ES-I3 (cell line): ENCODE measurements around the gene CMIP.

Experiments used
- H3K36me3 ChIP-seq: 2 replicates; pipeline ENCODE4 v1.6.1; 2013; ENCODE audit warnings: mild to moderate bottlenecking, low read length, control low read depth, moderate library complexity; ENCODE audit not compliant: insufficient read depth
- H3K4me1 ChIP-seq: 2 replicates; pipeline ENCODE4 v1.6.1; 2013; ENCODE audit warnings: mild to moderate bottlenecking, control low read depth, low read length; ENCODE audit not compliant: insufficient read depth
- H3K9ac ChIP-seq: 2 replicates; pipeline ENCODE4 v1.6.1; 2013; ENCODE audit warnings: low read depth, mild to moderate bottlenecking, low read length, moderate library complexity
- H3K9me3 ChIP-seq: 2 replicates; pipeline ENCODE4 v1.6.1; 2013; ENCODE audit warnings: mild to moderate bottlenecking, low read length, moderate library complexity; ENCODE audit not compliant: control insufficient read depth, insufficient read depth

CMIP gene

DNA sequence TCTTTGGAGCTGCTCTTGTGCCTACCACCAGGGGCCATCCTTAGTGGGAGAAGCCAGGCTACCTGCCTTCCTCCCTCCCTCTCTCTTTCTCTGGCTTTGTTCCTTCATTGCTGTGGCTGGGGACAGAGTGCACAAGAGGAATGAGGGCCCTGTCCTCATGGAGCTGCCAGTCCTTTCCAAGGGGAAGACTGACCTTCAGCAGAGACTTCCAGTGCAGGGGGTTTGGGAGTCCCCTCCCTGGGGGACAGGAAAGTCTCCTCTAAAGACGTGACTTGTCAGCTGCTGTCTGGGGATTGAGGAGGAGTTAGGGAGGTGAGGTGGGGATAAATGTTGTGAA, 108.1 kb downstream of the CMIP start:
- Histone ChIP-seq H3K9me3 (no peaks in the 10 kb centered on the region; the same call in 1 of the 2 replicates), H3K4me1 (peaks cover 6% of the 10 kb centered on the region), H3K36me3 (no peaks in the 10 kb centered on the region), H3K9ac (no peak overlapping the region)

DNA sequence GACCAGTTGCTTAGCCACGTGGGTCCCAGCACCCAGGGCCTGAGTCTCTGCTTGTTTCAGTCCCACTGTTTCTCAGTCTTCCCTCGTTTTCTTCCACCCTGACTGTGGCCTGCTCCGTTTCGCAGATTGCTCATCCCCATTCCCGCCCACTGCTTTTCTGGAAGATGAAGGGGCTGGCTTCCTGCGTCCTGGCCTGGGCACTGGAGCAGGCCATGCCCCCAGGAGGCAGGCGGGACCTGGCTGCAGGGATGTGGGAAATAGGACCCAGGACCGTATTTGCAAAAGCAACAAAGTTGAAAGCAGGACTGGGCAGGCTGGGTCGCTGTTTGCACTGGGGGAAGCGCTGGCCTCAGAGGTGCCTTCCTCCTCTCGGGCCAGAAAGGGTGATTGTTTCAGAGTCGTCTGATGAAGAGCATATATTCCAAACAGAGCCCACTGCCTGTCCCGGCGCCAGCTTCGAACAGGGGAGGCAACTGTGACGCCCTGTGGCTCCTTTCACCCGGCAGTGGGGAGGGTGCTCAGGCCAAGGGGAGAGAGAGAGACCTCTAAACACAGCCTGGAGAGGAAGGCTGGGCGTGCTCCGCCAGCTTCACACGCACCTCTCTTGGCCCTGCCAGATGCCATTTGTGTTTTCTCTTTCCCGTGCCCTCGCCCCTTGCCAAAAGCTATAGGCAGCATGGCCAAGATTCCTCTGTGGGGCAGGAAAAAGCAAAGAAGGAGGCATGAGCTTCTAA, 108.6 kb downstream of the CMIP start:
- Histone ChIP-seq H3K9me3 (no peaks in the 10 kb centered on the region; the same call in 1 of the 2 replicates), H3K9ac (no peak overlapping the region), H3K36me3 (no peaks in the 10 kb centered on the region), H3K4me1 (peaks cover 6% of the 10 kb centered on the region)

DNA sequence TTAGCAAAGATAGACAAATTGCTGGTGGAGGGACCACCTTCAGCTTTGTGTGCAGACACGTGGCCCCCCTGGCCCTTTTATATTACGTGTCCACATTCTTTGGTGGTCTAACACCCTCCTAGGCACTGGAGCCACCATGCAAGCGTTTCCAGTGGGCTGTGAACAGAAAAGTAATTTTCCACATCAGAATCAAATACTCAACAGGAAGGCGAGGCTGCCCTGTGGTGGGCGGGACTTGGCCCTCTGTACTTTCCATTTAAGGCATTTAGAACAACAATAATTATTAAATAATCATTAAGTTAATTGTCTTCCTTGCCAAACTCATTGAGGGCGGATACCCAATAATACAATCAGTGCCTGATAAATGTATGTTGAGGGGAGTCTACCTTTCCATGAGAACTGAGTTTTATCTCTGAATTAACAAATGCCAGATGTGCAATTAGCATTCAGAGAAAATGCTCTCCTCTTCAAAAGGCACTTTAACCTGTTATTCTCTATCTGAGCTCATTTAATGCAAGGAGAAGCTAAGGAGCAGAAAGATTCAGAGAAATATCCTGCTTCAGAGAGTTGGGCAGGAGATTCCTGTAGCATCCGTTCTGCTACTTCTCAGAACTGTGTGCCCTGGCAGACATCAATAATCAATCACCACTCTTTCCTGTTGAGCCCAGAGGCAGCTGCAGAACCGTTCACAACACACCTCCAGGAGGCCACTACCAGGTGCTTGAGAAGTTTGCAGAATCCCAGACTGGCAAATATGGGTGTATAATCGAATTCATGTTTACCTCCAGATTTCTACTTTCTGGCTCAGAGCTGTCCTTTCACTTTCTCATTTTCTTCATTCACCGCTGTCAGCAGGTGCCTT, 109.4 kb downstream of the CMIP start:
- H3K4me1 ChIP-seq = peaks cover 6% of the 10 kb centered on the region
- H3K36me3 ChIP-seq = no peaks in the 10 kb centered on the region
- no peaks in the 10 kb centered on the region; the same call in 1 of the 2 replicates for H3K9me3 ChIP-seq
- H3K9ac ChIP-seq = no peak overlapping the region

- peaks cover 6% of the 10 kb centered on the region for H3K4me1 ChIP-seq
- H3K36me3 ChIP-seq = no peaks in the 10 kb centered on the region
- H3K9me3 ChIP-seq = no peaks in the 10 kb centered on the region; the same call in 1 of the 2 replicates
- no peak overlapping the region for H3K9ac ChIP-seq
These were observed 110.4 kb downstream of the CMIP start for GRCh38 chr16:81554979-81555378.

- Histone ChIP-seq H3K9ac (no peak overlapping the region), H3K4me1 (peaks cover 6% of the 10 kb centered on the region), H3K36me3 (no peaks in the 10 kb centered on the region), H3K9me3 (no peaks in the 10 kb centered on the region; the same call in 1 of the 2 replicates)
These were observed 111.1 kb downstream of the CMIP start for GRCh38 chr16:81555660-81556059.

GRCh38 chr16:81556715-81557284, 112.2 kb downstream of the CMIP start:
- no peaks in the 10 kb centered on the region for H3K4me1 ChIP-seq
- no peaks in the 10 kb centered on the region for H3K36me3 ChIP-seq
- no peak overlapping the region for H3K9ac ChIP-seq
- H3K9me3 ChIP-seq = no peaks in the 10 kb centered on the region; the same call in 1 of the 2 replicates

DNA sequence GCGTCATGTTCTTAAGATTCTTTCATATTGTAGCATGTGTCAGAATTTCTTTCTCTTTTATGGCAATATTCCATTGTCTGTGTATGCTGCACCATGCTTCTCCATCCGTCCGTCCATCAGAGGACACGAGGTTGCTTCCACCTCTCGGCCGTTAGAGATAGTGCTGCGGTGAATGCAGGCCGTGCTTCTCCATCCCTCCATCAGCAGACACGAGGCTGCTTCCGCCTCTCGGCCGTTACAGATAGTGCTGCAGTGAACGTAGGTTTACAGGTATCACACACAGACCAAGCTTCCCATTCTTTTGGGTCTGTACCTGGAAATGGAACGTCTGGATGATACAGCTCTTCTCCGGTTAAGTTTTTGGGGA, 113.5 kb downstream of the CMIP start:
- Histone ChIP-seq H3K36me3 (no peaks in the 10 kb centered on the region), H3K4me1 (no peaks in the 10 kb centered on the region), H3K9me3 (no peaks in the 10 kb centered on the region; the same call in 1 of the 2 replicates), H3K9ac (no peak overlapping the region)

- no peaks in the 10 kb centered on the region for H3K4me1 ChIP-seq
These were observed 114.0 kb downstream of the CMIP start for GRCh38 chr16:81558444-81559175.

DNA sequence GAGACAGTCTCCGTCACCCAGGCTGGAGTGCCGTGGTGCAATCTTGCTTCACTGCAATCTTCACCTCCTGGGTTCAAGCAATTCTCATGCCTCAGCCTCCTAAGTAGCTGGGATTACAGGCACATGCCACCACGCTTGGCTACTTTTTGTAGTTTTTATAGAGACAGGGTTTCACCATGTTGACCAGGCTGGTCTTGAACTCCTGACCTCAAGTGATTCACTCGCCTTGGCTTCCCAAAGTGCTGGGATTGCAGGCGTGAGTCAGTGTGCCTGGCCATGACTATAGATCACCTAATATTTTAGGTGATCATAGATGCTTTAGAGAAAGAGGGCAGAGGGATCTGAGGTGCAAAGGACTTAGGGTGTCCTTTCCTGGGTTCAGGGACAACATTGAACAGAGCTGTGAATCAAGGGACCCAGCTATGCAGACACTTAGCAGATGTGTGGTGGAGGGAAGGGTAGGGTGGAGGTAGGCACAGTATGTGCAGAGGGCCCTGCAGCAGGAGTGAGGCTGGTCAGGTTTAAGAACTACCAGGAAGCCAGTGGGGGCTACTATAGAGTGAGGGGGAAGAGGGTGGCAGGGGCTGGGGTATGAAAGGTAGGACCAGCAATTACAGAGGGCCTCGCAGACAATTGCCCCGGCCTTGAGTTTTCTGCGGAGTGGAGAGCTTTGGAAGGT, 116.5 kb downstream of the CMIP start:
- Histone ChIP-seq H3K36me3 (no peaks in the 10 kb centered on the region), H3K9me3 (no peaks in the 10 kb centered on the region), H3K9ac (no peak overlapping the region), H3K4me1 (no peaks in the 10 kb centered on the region)

More at GRCh38 chr16:81558444-81559175, 114.0 kb downstream of the CMIP start:
- no peaks in the 10 kb centered on the region for H3K36me3 ChIP-seq
- no peaks in the 10 kb centered on the region; the same call in 1 of the 2 replicates for H3K9me3 ChIP-seq
- no peak overlapping the region for H3K9ac ChIP-seq

DNA sequence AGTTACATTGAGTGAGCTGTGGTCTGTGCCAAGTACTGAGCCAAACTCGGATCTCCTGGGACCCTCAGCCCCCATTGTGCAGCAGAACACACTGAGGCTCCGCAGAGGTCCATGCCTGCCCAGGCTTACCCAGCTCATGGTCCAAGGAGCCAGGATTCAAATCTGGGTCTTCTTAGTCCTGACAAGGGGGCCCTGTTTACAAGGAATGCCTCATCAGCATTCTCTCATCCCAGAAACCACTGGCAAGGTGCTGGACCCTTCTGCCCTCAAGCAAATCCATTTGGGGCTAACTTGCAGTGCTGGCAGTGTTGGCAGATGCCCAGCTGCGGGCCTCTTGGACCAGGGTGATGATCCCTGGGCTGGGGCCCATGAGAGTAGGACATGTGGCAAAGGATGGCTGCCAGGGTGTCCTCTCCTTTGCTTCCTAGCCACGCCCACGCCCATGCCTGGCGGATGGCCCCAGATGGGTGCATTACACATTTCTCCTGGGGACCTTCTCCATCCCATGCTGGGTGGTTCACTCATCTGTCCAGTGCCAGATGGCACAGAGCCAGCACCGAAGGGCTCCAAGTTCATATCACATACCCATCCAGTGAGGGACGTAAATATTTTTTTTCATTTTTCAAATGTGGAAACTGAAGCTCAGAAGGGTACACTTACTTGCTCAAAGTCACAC, 117.7 kb downstream of the CMIP start:
- Histone ChIP-seq H3K36me3 (no peaks in the 10 kb centered on the region), H3K9me3 (no peaks in the 10 kb centered on the region), H3K4me1 (no peaks in the 10 kb centered on the region), H3K9ac (no peak overlapping the region)

- H3K9ac ChIP-seq = no peak overlapping the region
- H3K4me1 ChIP-seq = peaks cover 3% of the 10 kb centered on the region
- H3K36me3 ChIP-seq = no peaks in the 10 kb centered on the region
- H3K9me3 ChIP-seq = no peaks in the 10 kb centered on the region
These were observed 118.3 kb downstream of the CMIP start for GRCh38 chr16:81562926-81563325.

- Histone ChIP-seq H3K9me3 (no peaks in the 10 kb centered on the region), H3K4me1 (peaks cover 14% of the 10 kb centered on the region), H3K9ac (no peak overlapping the region), H3K36me3 (no peaks in the 10 kb centered on the region)
These were observed 119.9 kb downstream of the CMIP start for GRCh38 chr16:81564421-81564911.

DNA sequence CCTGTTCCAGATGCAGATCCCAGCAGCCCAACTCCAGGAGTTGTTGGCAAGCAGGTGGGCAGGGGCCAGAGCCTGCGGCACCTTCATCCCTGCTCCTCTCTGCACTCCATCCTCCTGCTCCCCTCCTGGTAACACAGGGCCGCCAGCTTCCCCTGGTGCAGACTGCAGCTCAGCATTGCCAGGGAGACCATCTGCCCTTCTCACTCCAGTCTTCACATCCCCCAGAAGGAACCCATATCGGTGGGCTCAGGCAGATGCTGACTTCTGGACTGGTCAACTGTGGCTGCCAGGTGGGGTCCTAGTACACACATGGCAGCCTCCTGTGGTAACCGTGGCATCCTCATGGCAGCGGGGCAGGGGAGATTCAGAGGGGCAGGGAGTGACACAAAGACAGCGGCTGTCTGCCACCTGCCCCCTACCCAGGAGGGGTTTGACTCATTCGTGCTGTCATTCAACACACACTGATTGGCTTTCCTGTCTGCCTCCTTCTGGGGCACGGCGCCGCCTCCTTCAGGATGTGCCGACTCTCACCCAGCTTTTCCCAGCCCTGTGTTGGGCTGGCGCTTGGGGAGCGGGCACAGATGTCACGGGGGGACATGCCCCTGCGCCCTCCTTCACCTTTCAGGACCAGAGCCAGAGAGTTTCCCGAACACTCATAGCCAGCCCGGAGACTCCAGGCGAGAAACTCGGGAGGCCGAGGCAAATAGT, 120.9 kb downstream of the CMIP start:
- no peaks in the 10 kb centered on the region for H3K36me3 ChIP-seq
- no peaks in the 10 kb centered on the region for H3K9me3 ChIP-seq
- H3K9ac ChIP-seq = no peak overlapping the region
- H3K4me1 ChIP-seq = peaks cover 20% of the 10 kb centered on the region
